ENCODE results near the gene NAALAD2. TPM values are rescaled to one million over a fixed set of nuclear protein-coding genes. Genes with fewer than 3 reads are reported as not detected.

The NAALAD2 gene
- total and polyA plus RNA-seq, 2 donors (not counting 1 experiment from before 2014, with no cell fraction given), result not detected

DNA sequence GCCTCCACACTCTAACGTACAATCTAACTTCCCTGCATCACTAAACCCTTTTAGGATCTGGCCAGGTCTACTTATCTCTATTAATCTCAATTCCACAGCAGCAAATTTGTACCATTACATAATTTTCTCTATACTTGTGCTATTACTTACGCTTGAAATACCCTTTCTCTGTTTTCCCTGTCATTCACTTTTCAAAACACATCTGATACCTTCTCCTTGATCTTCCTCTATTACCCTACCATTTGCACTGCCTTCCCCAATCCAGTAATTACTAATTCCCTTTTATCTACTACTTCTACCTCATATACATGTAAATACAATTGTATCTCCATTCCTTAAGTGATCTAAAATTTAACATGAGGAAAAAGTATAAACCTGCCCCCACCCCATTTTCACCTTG, 74.4 kb downstream of the NAALAD2 start:
- Mint-ChIP-seq H3K9me3 (ENCODE audit: insufficient read depth) (no peaks in the 10 kb centered on the region), H3K4me1 (peaks cover 3% of the 10 kb centered on the region), H3K27ac (no peak overlapping the region), H3K27me3 (no peaks in the 10 kb centered on the region), H3K4me3 (no peak overlapping the region)
- H3K4me2 ChIP-seq (replicated peaks; ENCODE audit: low read depth, low read length, poor library complexity, severe bottlenecking), result no peak overlapping the region
- WGBS (ENCODE audit: insufficient coverage), result 100% methylated on average over 2 of the region's 2 CpGs
- DNase-seq (no peak), ATAC-seq (ENCODE audit: low read depth) (no peak)
- no peaks in the 10 kb centered on the region for H3K79me2 ChIP-seq (ENCODE audit: control insufficient read depth, insufficient read depth, low read length)
- no peak overlapping the region for H2AFZ ChIP-seq (ENCODE audit: insufficient read depth, low read depth, low read length, poor library complexity, severe bottlenecking)
- CTCF ChIA-PET, result no interaction called here
- H4K20me1 ChIP-seq (ENCODE audit: control insufficient read depth, insufficient read depth, low read length, poor library complexity, severe bottlenecking), result peaks cover 33% of the 10 kb centered on the region
- TF ChIP-seq, protein P1, sequence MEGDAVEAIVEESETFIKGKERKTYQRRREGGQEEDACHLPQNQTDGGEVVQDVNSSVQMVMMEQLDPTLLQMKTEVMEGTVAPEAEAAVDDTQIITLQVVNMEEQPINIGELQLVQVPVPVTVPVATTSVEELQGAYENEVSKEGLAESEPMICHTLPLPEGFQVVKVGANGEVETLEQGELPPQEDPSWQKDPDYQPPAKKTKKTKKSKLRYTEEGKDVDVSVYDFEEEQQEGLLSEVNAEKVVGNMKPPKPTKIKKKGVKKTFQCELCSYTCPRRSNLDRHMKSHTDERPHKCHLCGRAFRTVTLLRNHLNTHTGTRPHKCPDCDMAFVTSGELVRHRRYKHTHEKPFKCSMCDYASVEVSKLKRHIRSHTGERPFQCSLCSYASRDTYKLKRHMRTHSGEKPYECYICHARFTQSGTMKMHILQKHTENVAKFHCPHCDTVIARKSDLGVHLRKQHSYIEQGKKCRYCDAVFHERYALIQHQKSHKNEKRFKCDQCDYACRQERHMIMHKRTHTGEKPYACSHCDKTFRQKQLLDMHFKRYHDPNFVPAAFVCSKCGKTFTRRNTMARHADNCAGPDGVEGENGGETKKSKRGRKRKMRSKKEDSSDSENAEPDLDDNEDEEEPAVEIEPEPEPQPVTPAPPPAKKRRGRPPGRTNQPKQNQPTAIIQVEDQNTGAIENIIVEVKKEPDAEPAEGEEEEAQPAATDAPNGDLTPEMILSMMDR (IDR thresholded peaks at IDR 0.05), result no peak
- no peak for TF ChIP-seq EZH2 (IDR thresholded peaks at IDR 0.05; ENCODE audit: borderline replicate concordance, insufficient read depth, low read depth, low read length, poor library complexity, severe bottlenecking)
- peaks cover 35 to 51% of the 10 kb centered on the region in 2 experiments for H3K36me3 ChIP-seq (replicated peaks in 1 of 2; ENCODE audit: control extremely low read depth in 1 of 2, control insufficient read depth in 1 of 2, extremely low read depth in 1 of 2, insufficient read depth in 2 of 2, low read length in 1 of 2)
- H3K9me3 ChIP-seq (ENCODE audit: control extremely low read depth in 1 of 3, control insufficient read depth in 2 of 3, insufficient read depth in 1 of 3, low read length in 2 of 3), result no peaks in the 10 kb centered on the region
- no peaks in the 10 kb centered on the region for H3K4me1 ChIP-seq (ENCODE audit: control insufficient read depth in 2 of 2, insufficient read depth in 2 of 2, low read length in 2 of 2)
- intact Hi-C loops (cut with micrococcal nuclease), result no loop called here
- H3K4me3 ChIP-seq (ENCODE audit: control extremely low read depth in 1 of 5, extremely low read depth in 1 of 5, insufficient read depth in 1 of 5, low read depth in 2 of 5, low read length in 4 of 5), result no peak overlapping the region
- POLR2A ChIA-PET, result no interaction called here
- H3K27me3 ChIP-seq (replicated peaks in 1 of 4; ENCODE audit: control extremely low read depth in 1 of 4, control insufficient read depth in 3 of 4, insufficient read depth in 4 of 4, low read length in 3 of 4), result no peaks in the 10 kb centered on the region
- H3K9ac ChIP-seq (ENCODE audit: low read length), result no peak overlapping the region
- H3K27ac ChIP-seq (ENCODE audit: low read length in 2 of 2), result no peak overlapping the region

DNA sequence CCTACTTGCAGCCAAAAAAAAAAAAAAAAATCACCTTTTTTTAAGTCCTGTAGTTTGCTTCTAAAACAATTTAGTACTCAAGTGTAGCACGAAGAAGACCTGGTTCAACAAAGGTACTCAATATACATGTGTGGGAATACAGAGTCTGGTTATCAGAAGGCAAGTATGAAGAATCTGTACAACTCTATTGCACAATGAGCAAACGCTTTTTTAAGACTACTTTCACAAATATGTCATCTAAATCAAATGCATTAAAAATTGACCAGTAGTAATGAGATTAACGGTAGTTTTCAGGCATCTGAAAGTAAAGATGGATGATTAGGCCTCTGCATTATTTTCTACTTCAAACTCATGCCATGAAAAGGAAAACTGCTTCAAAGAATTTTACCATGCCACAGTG, 78.9 kb downstream of the NAALAD2 start:
- Histone ChIP-seq H3K4me3 (ENCODE audit: control extremely low read depth in 1 of 5, extremely low read depth in 1 of 5, insufficient read depth in 1 of 5, low read depth in 2 of 5, low read length in 4 of 5) (no peak overlapping the region), H3K36me3 (replicated peaks in 1 of 2; ENCODE audit: control extremely low read depth in 1 of 2, control insufficient read depth in 1 of 2, extremely low read depth in 1 of 2, insufficient read depth in 2 of 2, low read length in 1 of 2) (peaks cover 30 to 49% of the 10 kb centered on the region in 2 experiments), H4K20me1 (ENCODE audit: control insufficient read depth, insufficient read depth, low read length, poor library complexity, severe bottlenecking) (peaks cover 52% of the 10 kb centered on the region), H3K9me3 (ENCODE audit: control extremely low read depth in 1 of 3, control insufficient read depth in 2 of 3, insufficient read depth in 1 of 3, low read length in 2 of 3) (no peaks in the 10 kb centered on the region), H3K27ac (ENCODE audit: low read length in 2 of 2) (no peak overlapping the region), H3K4me2 (replicated peaks; ENCODE audit: low read depth, low read length, poor library complexity, severe bottlenecking) (no peak overlapping the region), H3K4me1 (ENCODE audit: control insufficient read depth in 2 of 2, insufficient read depth in 2 of 2, low read length in 2 of 2) (no peaks in the 10 kb centered on the region), H3K9ac (ENCODE audit: low read length) (no peak overlapping the region), H2AFZ (ENCODE audit: insufficient read depth, low read depth, low read length, poor library complexity, severe bottlenecking) (no peak overlapping the region), H3K79me2 (ENCODE audit: control insufficient read depth, insufficient read depth, low read length) (peaks cover 30% of the 10 kb centered on the region), H3K27me3 (replicated peaks in 1 of 4; ENCODE audit: control extremely low read depth in 1 of 4, control insufficient read depth in 3 of 4, insufficient read depth in 4 of 4, low read length in 3 of 4) (no peaks in the 10 kb centered on the region)
- ChIA-PET POLR2A (no interaction called here), CTCF (interaction anchor here (2.0 kb wide), 1 partner anchor 9 kb away, joined by 14 read pairs; no protein-coding TSS in a partner anchor)
- no peak for DNase-seq
- Mint-ChIP-seq H3K27ac (no peak overlapping the region), H3K4me3 (no peak overlapping the region), H3K27me3 (no peaks in the 10 kb centered on the region), H3K4me1 (peaks cover 13% of the 10 kb centered on the region), H3K9me3 (ENCODE audit: insufficient read depth) (no peaks in the 10 kb centered on the region)
- no peak for ATAC-seq (ENCODE audit: low read depth)
- TF ChIP-seq EZH2 (IDR thresholded peaks at IDR 0.05; ENCODE audit: borderline replicate concordance, insufficient read depth, low read depth, low read length, poor library complexity, severe bottlenecking), result no peak
- TF ChIP-seq, protein P1 (IDR thresholded peaks at IDR 0.05), result no peak
- intact Hi-C loops (cut with micrococcal nuclease), result no loop called here
- WGBS (ENCODE audit: insufficient coverage), result no CpG with 5 or more reads among the region's 3 CpGs

Measured in B cell (primary cell).